HL-60/S4 (cell line): ENCODE results near the gene MMP14.

Experiments used
- in situ Hi-C: fragments of 300-500 bp; cut with MboI; formaldehyde crosslinking; loops from 2 replicates; pipeline ENCODE4 v1.14.3; 2022; ENCODE audit warnings: low sequenced_read_pairs

MMP14 gene

DNA sequence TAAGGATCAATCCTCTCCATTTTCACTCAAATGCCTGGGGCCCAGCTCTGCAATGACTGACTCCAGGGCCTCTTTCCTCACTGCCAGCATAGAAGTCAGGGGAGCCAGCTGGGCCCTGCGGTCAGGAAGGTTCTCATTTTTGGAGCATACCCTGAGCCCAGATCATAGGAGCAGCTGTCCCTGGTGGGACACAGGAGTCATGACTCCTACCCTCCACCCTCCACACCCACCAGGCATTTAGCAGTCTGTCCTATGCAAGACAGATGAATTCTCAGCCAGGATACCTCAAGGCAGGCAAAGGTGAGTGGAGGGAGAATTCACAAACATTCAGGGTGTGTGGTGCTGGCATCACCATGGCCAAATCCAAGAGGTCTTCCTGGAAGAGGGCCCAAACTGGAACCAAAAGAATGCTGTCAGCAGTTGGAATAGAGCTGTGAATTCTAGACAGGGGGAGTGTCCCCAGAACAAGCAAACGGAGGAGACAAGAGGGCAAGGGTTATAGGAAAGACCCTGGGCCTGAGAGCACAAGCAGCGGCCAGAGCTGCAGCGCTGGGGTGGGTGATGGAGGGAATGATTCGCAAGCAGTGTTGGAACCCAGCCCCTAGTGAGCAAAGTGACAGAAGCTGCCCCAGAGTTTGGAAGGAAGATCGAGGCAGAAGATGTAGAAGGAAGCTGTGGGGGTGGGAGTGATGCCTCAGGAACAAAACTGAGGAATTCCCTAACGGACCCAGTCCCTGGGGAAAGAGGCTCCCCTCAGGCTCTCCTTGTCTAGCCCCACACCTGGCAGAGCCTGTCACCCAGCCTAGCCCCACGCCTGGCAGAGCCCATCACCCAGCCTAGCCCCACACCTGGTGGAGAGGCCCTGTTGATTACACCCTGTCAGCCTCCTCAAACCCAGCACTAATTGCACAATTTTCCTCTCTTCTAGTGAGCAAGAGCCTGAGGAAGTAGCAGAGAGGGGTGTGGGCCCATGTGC is 42.2 kb downstream of the MMP14 start:
- in situ Hi-C loops, result no loop called here

DNA sequence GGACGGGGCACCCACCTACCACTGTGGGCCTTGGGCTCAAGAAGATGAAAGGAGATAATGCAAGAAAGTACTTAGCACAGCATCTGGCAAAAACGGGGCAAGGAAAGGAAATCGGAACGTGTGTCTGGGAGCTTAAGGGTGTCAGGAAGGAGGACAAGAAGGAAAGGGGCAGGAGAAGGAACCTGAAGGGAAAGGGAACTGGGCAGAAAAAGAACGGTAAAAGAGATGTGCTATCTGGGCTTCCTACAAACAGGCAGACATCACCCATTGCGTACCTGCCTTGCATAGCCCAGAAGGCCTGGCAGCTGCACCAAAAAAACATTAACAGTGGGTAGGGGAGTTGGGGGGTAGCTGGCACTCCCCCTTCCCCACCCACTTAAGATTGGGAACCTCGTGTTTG is 45.7 kb downstream of the MMP14 start:
- in situ Hi-C loops, result no loop called here

- in situ Hi-C loops, result no loop called here
Observed at GRCh38 chr14:22882529-22883172, 46.3 kb downstream of the MMP14 start.

DNA sequence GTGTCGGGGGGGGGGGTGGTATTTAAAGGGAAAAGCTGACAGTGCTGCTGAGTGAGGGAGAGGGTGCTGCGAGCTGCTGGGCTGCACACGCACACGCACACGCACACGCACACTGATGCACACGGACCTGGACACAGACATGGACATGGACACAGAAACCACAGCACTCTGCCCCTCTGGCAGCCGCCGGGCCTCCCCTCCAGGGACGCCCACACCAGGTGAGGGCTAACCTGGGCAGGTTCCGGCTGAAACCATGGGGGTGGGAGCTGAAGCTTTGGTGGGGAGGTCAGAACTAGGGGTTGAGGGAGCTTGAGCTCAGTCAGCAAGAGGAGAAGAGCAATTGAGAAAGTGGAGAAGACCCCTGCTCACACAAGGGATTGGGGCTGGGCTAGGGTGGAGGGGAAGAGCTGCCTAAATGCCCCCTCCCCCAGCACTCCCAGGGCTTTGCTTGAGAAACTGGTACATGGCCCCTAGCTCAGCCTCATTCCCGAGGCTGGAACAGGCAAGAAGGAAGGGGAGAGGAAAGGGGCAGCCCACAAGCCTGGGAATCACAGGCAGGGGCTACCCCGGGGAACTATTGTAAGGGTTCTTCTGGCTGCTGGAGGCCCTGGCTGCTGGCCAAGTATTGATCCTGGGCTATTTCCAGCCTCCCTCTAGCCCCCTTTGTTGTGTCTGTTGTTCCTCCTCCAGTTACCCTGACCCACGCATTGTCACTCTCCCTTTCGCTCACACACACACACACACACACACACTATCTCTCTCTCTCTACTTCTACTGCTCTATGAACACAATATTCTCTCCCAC is 47.0 kb downstream of the MMP14 start, which contains the start of gene REM2:
REM2 (plus strand) TSS at position 50 of the 804 bp plus-strand sequence; CDS start at position 116, 66 bp downstream.
- in situ Hi-C loops, result no loop called here

DNA sequence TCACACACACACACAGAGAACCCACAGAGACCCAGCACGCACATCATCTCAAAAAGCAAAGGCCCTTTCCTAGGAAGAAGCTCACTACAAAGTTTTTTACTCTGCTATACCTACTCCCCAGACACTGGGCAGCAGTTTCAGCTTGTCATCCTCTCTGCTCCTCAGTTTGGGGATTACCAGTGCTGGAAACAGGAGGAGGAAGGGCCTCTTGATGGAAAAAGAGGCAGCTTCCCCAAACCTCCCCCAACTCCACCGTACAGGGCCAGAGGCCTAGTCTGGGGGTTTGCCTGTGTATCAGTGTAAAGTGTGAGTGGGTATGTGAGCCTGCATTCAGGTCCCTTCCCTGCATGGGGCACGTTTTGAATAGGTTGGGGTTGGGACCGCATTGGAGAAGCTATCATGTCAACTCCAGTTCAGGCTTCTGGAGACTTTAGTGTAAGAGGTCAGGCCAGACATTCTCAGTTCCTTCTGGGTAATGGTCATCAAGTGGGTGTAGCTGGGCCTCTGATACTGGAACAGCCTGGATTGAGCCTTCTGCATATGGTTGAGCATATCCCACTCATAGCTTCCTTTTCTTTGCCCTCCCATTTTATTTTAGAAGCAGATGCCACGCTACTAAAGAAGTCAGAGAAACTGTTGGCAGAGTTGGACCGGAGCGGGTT is 47.8 kb downstream of the MMP14 start:
- in situ Hi-C loops, result no loop called here

DNA sequence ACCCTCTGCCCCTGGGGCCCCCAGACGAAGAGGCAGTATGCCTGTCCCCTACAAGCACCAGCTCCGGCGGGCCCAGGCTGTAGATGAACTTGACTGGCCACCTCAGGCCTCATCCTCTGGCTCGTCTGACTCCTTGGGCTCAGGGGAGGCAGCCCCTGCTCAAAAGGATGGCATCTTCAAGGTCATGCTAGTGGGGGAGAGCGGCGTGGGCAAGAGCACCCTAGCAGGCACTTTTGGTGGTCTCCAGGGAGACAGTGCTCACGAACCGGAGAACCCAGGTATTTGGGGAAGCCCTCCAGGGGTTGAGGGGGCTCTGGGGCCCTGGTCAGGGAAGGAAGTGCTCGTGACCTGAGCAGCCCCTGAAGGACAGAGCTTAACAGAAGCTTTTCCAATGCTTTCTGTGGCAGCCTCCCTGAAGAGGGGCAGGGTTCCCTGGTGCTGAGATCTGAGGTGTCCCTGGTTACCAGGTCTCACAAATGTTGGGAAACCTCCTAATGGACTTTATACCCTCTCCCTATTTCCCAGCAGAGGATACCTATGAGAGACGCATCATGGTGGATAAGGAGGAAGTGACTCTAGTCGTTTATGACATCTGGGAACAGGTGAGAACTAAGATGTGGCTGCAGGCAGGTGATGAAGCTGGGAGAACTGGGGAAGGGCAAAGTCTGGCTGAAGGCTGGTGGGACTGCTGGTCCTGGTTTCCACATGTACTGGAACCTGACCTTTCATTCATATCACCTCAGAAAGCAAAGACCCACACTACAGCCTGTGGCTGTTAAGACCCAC is 48.5 kb downstream of the MMP14 start:
- in situ Hi-C loops, result no loop called here

GRCh38 chr14:22885975-22886374 is 49.6 kb downstream of the MMP14 start:
- in situ Hi-C loops, result no loop called here

DNA sequence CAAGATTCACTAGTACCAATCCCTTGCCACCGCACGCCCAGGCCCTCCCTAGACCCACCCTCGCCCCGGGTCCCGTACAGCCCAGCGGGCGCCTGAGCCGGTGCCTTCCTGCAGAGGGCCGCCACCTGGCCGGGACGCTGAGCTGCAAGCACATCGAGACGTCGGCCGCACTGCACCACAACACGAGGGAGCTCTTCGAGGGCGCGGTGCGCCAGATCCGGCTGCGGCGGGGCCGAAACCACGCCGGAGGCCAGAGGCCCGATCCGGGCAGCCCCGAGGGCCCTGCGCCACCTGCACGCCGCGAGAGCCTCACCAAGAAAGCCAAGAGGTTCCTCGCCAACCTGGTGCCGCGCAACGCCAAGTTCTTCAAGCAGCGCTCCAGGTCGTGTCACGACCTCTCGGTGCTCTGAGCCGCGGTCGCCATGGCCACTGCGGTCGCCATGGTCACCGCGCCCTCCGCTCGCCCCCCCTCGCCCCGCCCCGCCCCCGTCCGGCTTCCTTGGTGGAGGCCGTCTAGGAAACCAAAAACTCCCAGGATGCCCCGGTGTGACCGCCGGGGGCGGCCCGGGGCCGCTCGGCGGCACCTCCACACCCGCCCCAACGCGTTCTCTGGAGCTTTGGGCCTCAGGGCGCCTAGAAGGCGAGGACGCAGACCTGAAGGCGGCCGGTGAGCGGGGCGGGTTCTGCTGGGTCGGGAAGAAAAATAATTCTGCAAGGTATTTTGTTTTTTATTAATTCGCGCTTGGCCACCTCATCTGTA is 50.3 kb downstream of the MMP14 start:
- in situ Hi-C loops, result no loop called here

GRCh38 chr14:22887260-22887989 is 51.0 kb downstream of the MMP14 start:
- in situ Hi-C loops, result no loop called here

- in situ Hi-C loops, result no loop called here
Observed at GRCh38 chr14:22887990-22888378, 51.6 kb downstream of the MMP14 start.

DNA sequence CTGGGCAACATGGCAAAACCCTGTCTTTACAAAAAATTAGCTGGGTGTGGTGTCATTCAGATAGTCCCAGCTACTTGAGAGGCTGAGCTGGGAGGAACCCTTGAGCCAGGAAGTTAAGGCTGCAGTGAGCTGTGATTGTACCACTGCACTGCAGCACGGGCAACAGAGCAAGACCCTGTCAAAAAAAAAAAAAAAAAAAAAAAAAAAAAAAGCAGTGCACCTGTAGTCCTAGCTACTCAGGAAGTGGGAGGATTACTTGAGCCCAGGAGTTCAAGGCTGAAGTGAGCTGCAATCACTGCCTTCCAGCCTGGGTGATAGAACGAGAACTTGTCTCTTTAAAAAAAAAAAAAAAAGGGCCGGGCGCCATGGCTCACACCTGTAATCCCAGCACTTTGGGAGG is 52.3 kb downstream of the MMP14 start:
- in situ Hi-C loops, result no loop called here

GRCh38 chr14:22890416-22890815 is 54.0 kb downstream of the MMP14 start:
- in situ Hi-C loops, result no loop called here

DNA sequence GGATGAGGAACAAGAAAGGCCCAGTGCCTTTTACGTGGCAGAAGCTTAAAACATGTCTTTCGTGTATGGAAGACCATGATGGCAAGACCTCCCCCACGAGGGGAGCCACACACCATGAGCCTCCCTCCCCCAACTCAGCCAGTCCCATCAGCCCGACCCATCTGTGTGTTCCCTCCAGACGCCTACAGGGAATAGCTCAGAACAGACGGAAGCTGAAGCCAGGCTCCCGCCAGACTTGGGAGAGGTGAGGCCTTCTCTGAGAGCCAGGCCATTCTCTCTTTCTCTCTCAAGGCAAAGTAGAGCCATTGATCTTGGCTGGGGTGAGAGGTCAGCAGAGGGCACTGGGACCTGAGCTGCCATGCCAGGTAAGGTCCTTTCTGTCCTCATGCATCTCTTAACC is 56.1 kb downstream of the MMP14 start:
- in situ Hi-C loops, result no loop called here

- in situ Hi-C loops, result no loop called here
Observed at GRCh38 chr14:22893706-22894105, 57.3 kb downstream of the MMP14 start.

DNA sequence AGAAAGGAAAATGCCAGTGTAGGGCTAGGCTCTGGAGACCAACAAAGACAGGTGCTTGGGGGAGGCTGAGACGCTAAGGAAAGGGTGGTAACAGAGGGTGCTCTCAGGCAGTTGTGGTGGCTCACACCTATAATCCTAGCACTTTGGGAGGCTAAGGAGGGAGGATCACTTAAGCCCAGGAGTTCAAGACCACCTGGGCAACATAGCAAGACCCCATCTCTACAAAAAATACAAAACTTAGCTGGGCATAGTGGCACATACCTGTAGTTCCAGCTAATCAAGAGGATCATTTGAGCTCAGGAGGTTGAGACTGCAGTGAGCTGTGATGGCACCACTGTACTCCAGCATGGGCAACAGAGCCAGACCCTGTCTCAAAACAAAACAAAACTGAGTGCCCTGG is 59.0 kb downstream of the MMP14 start:
- in situ Hi-C loops, result no loop called here

DNA sequence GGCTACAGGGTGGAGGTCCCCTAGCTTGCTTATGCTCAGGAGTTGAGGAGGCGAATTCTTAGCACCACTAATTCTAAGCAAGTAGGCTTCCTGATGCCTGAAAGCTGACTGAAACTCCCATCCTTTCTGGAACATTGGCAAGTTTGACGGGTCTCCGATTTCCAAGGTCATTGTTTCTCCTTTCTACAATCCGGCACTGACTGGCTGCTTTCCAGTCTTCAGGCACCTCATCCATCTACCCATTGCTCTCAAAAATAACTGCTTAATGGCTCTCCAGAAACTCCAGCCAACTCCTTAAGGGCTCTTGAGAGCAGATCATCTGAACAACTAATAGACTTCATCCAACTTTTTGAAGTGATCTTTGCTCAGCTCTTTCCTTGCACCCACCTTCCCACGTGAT is 60.0 kb downstream of the MMP14 start:
- in situ Hi-C loops, result no loop called here

- in situ Hi-C loops, result no loop called here
Observed at GRCh38 chr14:22896760-22897159, 60.4 kb downstream of the MMP14 start.

- in situ Hi-C loops, result no loop called here
Observed at GRCh38 chr14:22897357-22897756, 61.0 kb downstream of the MMP14 start.
